Stomach (tissue), 4 donors: ENCODE measurements around the gene MAOA.

Experiments
- EP300 ChIP-seq: sonication (generic); formaldehyde crosslinking; IDR thresholded peaks from one replicate; pipeline ENCODE4 v1.6.1; 2017; ENCODE audit warnings: antibody characterized with exemption
- POLR2A ChIP-seq, 4 donors: fragments of 450-650 bp; IDR thresholded peaks; one replicate each; pipeline ENCODE4 v1.6.1; 2016; ENCODE audit warnings: antibody characterized with exemption in 4 of 4, control low read depth in 2 of 4, mild to moderate bottlenecking in 1 of 4, moderate library complexity in 1 of 4
- TF ChIP-seq, protein P1 (sequence below), 7 experiments: fragments of 450-650 bp in 4 of 7; fragments of 200-600 bp in 3 of 7; sonication (generic) in 3 of 7; IDR thresholded peaks; one replicate each; pipeline ENCODE4 v1.5.1; 2016 to 2019; ENCODE audit warnings: antibody characterized with exemption in 7 of 7, control low read depth in 2 of 7, mild to moderate bottlenecking in 1 of 7

DNA sequence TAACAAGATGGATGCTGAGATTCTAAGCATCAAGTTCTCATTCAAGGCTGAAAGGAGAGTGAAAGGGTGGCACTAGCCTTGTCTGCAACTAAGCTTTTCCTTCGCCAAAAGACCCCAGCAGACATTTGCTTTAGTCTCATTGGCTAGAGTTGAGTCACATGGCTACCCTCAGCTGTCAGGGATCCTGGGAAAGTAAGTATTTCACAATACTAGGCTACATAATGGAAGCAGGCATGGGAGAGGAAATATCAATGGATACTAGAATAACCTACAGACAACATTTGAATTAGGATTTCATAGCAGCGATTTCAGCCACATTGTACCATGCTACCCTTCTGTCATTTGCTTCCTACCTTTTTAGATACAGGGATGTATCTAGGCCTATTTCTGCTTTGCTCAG is 29.1 kb downstream of the MAOA start:
- TF ChIP-seq, protein P1, sequence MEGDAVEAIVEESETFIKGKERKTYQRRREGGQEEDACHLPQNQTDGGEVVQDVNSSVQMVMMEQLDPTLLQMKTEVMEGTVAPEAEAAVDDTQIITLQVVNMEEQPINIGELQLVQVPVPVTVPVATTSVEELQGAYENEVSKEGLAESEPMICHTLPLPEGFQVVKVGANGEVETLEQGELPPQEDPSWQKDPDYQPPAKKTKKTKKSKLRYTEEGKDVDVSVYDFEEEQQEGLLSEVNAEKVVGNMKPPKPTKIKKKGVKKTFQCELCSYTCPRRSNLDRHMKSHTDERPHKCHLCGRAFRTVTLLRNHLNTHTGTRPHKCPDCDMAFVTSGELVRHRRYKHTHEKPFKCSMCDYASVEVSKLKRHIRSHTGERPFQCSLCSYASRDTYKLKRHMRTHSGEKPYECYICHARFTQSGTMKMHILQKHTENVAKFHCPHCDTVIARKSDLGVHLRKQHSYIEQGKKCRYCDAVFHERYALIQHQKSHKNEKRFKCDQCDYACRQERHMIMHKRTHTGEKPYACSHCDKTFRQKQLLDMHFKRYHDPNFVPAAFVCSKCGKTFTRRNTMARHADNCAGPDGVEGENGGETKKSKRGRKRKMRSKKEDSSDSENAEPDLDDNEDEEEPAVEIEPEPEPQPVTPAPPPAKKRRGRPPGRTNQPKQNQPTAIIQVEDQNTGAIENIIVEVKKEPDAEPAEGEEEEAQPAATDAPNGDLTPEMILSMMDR (IDR thresholded peaks at IDR 0.05) = no peak
- no peak for TF ChIP-seq EP300
- no peak for TF ChIP-seq POLR2A (IDR thresholded peaks at IDR 0.05)
